Left ventricle myocardium inferior (tissue), 1 donor: ENCODE data around the gene ADGRA3. TPM values are rescaled to one million over a fixed set of nuclear protein-coding genes. Genes with fewer than 3 reads are reported as not detected.

Experiments used
- DNase-seq: peaks from one replicate; pipeline ENCODE4 v3.0.0-alpha.2; 2020
- H3K27ac ChIP-seq: fragments of 200-600 bp; replicated peaks from 2 replicates; pipeline ENCODE4 v1.8.0; 2021
- H3K27me3 ChIP-seq: fragments of 200-600 bp; 2 replicates; pipeline ENCODE4 v1.8.0; 2021; ENCODE audit warnings: low read depth
- H3K36me3 ChIP-seq: fragments of 200-600 bp; 2 replicates; pipeline ENCODE4 v1.8.0; 2021
- H3K4me1 ChIP-seq: fragments of 200-600 bp; 2 replicates; pipeline ENCODE4 v1.8.0; 2021
- H3K4me3 ChIP-seq: fragments of 200-600 bp; 2 replicates; pipeline ENCODE4 v1.8.0; 2021; ENCODE audit warnings: mild to moderate bottlenecking, moderate library complexity
- H3K9me3 ChIP-seq: fragments of 200-600 bp; replicated peaks from 2 replicates; pipeline ENCODE4 v1.8.0; 2021
- intact Hi-C: fragments of 100-400 bp; cut with micrococcal nuclease; formaldehyde crosslinking; loops from one replicate; pipeline ENCODE4 v1.11.0; 2022
- total RNA-seq: library from RNA; stranded (reverse); fragmentation: NEBNext Ultra II Directional; extraction: Animal tissue kit (Norgen Biotek cat#: 25700); gene quantifications from one replicate; pipeline ENCODE4 v1.2.1, GENCODE V29; 2021
- TF ChIP-seq, protein P1 (sequence below): fragments of 200-600 bp; IDR thresholded peaks from 2 replicates; pipeline ENCODE4 v1.8.0; 2021; ENCODE audit warnings: antibody characterized with exemption, mild to moderate bottlenecking, borderline replicate concordance
- donor health status: DM: no; HTN: yes; CAD: no; lungs with severe emphysema.

The ADGRA3 gene
- total RNA-seq, 1 donor from 2014 or later: 26.9 TPM

DNA sequence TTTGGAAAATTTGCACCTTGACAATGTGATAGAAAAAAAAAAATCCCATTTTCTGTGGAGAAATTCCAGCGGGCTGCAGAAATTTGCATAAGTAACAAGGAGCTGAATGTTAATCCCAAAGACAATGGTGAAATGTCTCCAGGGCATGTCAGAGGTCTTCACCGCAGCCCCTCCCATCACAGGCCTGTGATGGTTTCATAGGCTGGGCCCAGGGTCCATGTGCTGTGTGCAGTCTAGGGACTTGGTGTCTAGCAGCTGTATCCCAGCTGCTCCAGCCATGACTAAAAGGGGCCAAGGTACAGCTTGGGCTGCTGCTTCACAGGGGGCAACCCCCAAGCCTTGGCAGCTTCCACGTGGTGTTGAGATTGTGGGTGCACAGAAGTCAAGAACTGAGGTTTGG, 85.2 kb downstream of the ADGRA3 start:
- Histone ChIP-seq H3K36me3 (peaks cover 3% of the 10 kb centered on the region), H3K4me3 (no peak overlapping the region), H3K27ac (no peak overlapping the region), H3K4me1 (peaks cover 8% of the 10 kb centered on the region), H3K9me3 (no peaks in the 10 kb centered on the region), H3K27me3 (no peaks in the 10 kb centered on the region)
- TF ChIP-seq, protein P1, sequence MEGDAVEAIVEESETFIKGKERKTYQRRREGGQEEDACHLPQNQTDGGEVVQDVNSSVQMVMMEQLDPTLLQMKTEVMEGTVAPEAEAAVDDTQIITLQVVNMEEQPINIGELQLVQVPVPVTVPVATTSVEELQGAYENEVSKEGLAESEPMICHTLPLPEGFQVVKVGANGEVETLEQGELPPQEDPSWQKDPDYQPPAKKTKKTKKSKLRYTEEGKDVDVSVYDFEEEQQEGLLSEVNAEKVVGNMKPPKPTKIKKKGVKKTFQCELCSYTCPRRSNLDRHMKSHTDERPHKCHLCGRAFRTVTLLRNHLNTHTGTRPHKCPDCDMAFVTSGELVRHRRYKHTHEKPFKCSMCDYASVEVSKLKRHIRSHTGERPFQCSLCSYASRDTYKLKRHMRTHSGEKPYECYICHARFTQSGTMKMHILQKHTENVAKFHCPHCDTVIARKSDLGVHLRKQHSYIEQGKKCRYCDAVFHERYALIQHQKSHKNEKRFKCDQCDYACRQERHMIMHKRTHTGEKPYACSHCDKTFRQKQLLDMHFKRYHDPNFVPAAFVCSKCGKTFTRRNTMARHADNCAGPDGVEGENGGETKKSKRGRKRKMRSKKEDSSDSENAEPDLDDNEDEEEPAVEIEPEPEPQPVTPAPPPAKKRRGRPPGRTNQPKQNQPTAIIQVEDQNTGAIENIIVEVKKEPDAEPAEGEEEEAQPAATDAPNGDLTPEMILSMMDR: no peak
- intact Hi-C loops: no loop called here
- no peak for DNase-seq

DNA sequence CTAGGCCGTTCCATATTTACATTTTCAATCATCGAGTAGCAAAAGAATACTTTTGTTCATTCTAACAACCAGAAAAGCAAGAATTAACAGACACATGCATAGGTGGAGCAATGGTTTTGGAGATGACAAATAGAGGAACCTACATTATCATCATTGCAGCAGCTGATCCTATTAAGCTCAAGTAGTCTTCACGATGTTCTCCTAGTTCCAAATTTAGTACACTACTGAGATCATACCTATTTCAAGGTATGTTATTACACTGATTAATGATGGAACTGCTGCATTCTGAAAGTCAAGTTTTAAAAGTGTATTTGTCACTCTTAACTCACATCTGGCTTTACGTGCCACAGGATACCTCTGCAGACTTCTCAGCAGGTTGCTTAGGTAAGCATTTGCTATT, 87.4 kb downstream of the ADGRA3 start:
- intact Hi-C loops: no loop called here
- H3K27ac ChIP-seq: no peak overlapping the region
- H3K36me3 ChIP-seq: peaks cover 3% of the 10 kb centered on the region
- TF ChIP-seq, protein P1: no peak
- no peaks in the 10 kb centered on the region for H3K9me3 ChIP-seq
- no peak overlapping the region for H3K4me3 ChIP-seq
- peaks cover 8% of the 10 kb centered on the region for H3K4me1 ChIP-seq
- H3K27me3 ChIP-seq: no peaks in the 10 kb centered on the region
- DNase-seq: no peak

DNA sequence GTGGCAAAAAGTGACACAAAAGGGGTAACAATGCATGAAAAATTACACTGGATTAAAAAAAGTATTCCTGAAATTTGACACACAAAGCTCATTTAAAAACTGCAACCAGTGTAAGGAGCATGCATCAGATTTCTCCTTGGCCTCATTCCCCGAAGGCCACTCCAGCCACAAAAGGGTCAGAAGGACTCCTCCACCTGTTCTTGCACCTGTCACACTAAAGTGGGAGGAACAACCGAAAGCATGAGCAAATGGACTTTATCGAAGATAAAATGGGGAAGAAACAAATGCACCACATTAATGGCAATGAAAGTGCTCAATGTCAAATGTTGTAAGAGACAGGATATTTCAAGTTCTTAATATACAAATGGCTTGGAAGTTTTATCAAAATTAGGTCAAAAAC, 88.2 kb downstream of the ADGRA3 start:
- no peak for DNase-seq
- H3K27ac ChIP-seq: no peak overlapping the region
- no peak overlapping the region for H3K4me3 ChIP-seq
- intact Hi-C loops: no loop called here
- no peaks in the 10 kb centered on the region for H3K9me3 ChIP-seq
- no peaks in the 10 kb centered on the region for H3K27me3 ChIP-seq
- peaks cover 3% of the 10 kb centered on the region for H3K36me3 ChIP-seq
- TF ChIP-seq, protein P1: no peak
- peaks cover 8% of the 10 kb centered on the region for H3K4me1 ChIP-seq

DNA sequence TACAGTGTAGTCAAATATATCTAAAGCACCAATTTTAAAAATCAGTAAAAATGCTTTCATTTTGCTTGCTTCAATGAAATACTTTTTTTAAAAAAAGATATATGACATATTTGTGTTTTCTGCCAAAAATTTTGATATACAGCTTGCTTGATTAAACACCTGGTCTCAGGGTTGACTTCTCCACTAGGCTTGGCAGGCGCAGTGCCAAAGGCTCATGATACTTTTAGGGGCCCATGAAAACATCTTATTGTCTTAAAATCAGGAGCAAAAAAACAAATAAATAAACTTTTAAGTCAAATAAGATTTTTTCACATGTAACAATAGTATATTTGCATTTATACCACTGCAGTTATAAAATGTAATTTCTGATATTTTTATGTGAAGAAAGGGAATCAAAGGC, 95.6 kb downstream of the ADGRA3 start:
- TF ChIP-seq, protein P1: no peak
- Histone ChIP-seq H3K4me1 (no peaks in the 10 kb centered on the region), H3K27ac (no peak overlapping the region), H3K9me3 (no peaks in the 10 kb centered on the region), H3K36me3 (peaks cover 9% of the 10 kb centered on the region), H3K27me3 (no peaks in the 10 kb centered on the region), H3K4me3 (no peak overlapping the region)
- DNase-seq: no peak
- intact Hi-C loops: no loop called here

DNA sequence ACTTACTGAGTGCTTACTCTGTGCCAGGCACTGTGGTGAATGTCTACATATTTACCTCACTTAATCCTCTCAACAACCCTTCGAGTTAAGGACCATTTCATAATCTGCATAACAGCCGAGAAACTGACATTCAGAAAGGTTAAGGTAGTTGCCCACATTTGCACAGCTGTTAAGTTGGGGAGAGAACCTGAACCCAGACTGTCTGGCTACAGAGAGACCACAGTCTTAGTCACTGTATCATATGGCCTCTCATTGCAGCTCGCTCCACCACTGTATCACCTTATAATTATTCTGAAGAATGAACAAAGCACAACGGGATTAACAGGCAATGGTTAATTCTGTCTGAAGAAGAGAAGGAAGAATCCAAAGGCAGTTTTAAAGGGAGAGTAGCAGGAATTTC, 98.5 kb downstream of the ADGRA3 start:
- Histone ChIP-seq H3K4me1 (no peaks in the 10 kb centered on the region), H3K9me3 (no peaks in the 10 kb centered on the region), H3K27me3 (no peaks in the 10 kb centered on the region), H3K36me3 (peaks cover 9% of the 10 kb centered on the region), H3K4me3 (no peak overlapping the region), H3K27ac (no peak overlapping the region)
- intact Hi-C loops: no loop called here
- DNase-seq: no peak
- TF ChIP-seq, protein P1: no peak

DNA sequence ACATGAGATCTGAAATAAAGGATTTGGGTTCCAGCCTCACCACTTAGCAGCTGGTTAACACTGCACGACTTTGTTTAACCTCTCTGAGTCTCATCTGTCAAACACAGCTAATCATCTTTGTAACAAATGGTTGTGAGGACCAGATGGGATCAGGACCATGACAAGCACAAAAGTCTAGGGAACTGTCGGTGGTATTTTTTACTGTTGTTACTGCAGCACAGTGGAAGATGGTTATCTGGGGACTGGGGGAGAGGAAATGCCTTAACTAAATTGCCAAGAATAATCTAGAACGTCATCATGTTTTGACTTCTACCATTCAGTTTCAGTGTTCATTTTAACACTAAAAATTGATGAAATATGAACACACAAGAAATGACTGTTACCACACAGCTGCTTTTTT, 99.5 kb downstream of the ADGRA3 start:
- intact Hi-C loops: no loop called here
- H3K27me3 ChIP-seq: no peaks in the 10 kb centered on the region
- H3K4me1 ChIP-seq: no peaks in the 10 kb centered on the region
- H3K36me3 ChIP-seq: peaks cover 9% of the 10 kb centered on the region
- no peak overlapping the region for H3K27ac ChIP-seq
- H3K4me3 ChIP-seq: no peak overlapping the region
- DNase-seq: no peak
- H3K9me3 ChIP-seq: no peaks in the 10 kb centered on the region
- TF ChIP-seq, protein P1: no peak
